Amygdala (tissue), 56 donors: ENCODE measurements around the gene PAQR8.

Experiments used
- DNase-seq, 56 donors: peaks; one replicate each; lab custom pipeline; 2025; lab: John Stamatoyannopoulos, UW

PAQR8 gene

DNA sequence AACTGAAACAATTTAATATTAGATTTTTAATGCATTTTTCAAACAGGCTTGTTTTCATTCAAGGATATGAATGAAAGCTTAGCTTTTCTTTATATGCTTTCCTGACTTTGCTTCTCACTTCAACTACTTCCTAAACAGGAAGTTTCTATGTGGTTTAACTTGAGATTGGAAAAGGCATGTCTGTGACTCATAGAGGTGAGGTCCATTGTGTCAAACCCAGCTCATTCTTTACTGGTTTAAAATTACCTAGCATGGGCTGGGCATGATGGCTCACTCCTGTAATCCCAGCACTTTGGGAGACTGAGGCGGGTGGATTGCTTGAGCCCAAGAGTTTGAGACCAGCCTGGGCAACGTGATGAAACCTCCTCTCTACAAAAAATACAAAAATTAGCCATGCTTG lies 92.6 kb downstream of the PAQR8 start:
- no peak for DNase-seq

DNA sequence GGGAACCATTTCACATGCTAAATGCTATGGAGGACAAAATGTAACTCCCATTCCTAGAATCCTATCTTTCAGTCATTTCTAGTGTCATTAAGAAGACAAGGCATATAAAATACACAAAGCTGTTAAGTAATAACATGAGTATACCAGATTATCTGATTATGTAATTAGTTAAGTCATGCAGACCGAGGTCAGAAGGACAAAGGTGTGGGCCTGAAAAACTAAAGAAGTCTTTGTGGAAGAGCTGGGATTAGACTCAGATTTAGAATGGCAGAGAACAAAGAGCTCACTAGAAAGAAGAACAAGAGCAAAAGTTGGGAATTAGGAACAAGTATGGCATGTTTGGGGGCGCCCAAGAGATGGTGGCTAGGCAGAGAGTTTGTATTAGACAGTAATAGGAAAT lies 95.1 kb downstream of the PAQR8 start:
- no peak for DNase-seq
